IMR-90 (cell line): ENCODE measurements around the gene MAP3K3. TPM values are rescaled to one million over a fixed set of nuclear protein-coding genes. Genes with fewer than 3 reads are reported as not detected.

ENCODE experiments used
- ATAC-seq: fragments of 200-7000 bp; cut with Tn5 transposase; 2 replicates; pipeline ENCODE4 v1.9.1; 2020; ENCODE audit warnings: low read depth, mild to moderate bottlenecking, moderate library complexity
- BruUV-seq: library from RNA; stranded (reverse); fragments of 400-500 nt; replicated peaks from 2 replicates; lab custom pipeline; 2021; lab: Mats Ljungman, UMichigan
- CTCF ChIA-PET: fragments of 300-600 bp; formaldehyde crosslinking; extraction: SDS; loops from one replicate; lab custom pipeline; 2021; ENCODE audit warnings: antibody characterized with exemption; lab: Yijun Ruan, JAX
- POLR2A ChIA-PET: fragments of 300-600 bp; sonication (Branson Sonifier 250); formaldehyde crosslinking; loops from one replicate; lab custom pipeline; 2022; ENCODE audit warnings: antibody characterized with exemption; ENCODE audit not compliant: unreplicated experiment; lab: Charles Lee
- DNase-seq: peaks from one replicate; pipeline ENCODE4 v3.0.0; 2013
- H2AFZ ChIP-seq: replicated peaks from 2 replicates; pipeline ENCODE3; 2013; ENCODE audit warnings: low read length, mild to moderate bottlenecking; ENCODE audit not compliant: poor library complexity
- H2AK5ac ChIP-seq: 2 replicates; pipeline ENCODE4 v1.6.1; 2013; ENCODE audit warnings: low read depth, low read length, inconsistent platforms
- H2AK9ac ChIP-seq: replicated peaks from 2 replicates; pipeline ENCODE3; 2013; ENCODE audit warnings: mild to moderate bottlenecking, low read depth, low read length, moderate library complexity; ENCODE audit not compliant: poor library complexity
- H2BK120ac ChIP-seq: 2 replicates; pipeline ENCODE4 v1.6.1; 2013; ENCODE audit warnings: low read depth, low read length, inconsistent platforms
- H2BK15ac ChIP-seq: 3 replicates; pipeline ENCODE4 v1.6.1; 2013; ENCODE audit warnings: low read depth, low read length, inconsistent platforms
- H2BK20ac ChIP-seq: 2 replicates; pipeline ENCODE4 v1.6.1; 2013; ENCODE audit warnings: low read depth, mild to moderate bottlenecking, inconsistent platforms, low read length, moderate library complexity
- H2BK5ac ChIP-seq: 2 replicates; pipeline ENCODE4 v1.6.1; 2013; ENCODE audit warnings: mild to moderate bottlenecking, low read depth, low read length, inconsistent platforms; ENCODE audit not compliant: poor library complexity, severe bottlenecking
- H3K14ac ChIP-seq: replicated peaks from 2 replicates; pipeline ENCODE4 v1.6.1; 2013; ENCODE audit warnings: low read depth, low read length, inconsistent platforms
- H3K18ac ChIP-seq: 2 replicates; pipeline ENCODE4 v1.6.1; 2013; ENCODE audit warnings: low read depth, low read length, control low read depth
- H3K23ac ChIP-seq: 2 replicates; pipeline ENCODE4 v1.6.1; 2013; ENCODE audit warnings: low read depth, low read length, inconsistent platforms
- H3K27ac ChIP-seq: 2 replicates; pipeline ENCODE4 v1.5.1; 2013; ENCODE audit warnings: mild to moderate bottlenecking, control low read depth, low read length; ENCODE audit not compliant: insufficient read depth
- H3K27me3 ChIP-seq: 2 replicates; pipeline ENCODE4 v1.6.1; 2013; ENCODE audit warnings: low read length; ENCODE audit not compliant: control insufficient read depth, insufficient read depth
- H3K36me3 ChIP-seq: 2 replicates; pipeline ENCODE4 v1.6.1; 2013; ENCODE audit warnings: low read length, mixed read lengths; ENCODE audit not compliant: control insufficient read depth, insufficient read depth
- H3K4ac ChIP-seq: 2 replicates; pipeline ENCODE4 v1.6.1; 2013; ENCODE audit warnings: low read depth, low read length, inconsistent platforms
- H3K4me1 ChIP-seq: 2 replicates; pipeline ENCODE4 v1.6.1; 2013; ENCODE audit warnings: low read length, mixed read lengths; ENCODE audit not compliant: control insufficient read depth, insufficient read depth
- H3K4me2 ChIP-seq: 2 replicates; pipeline ENCODE4 v1.6.1; 2013; ENCODE audit warnings: low read depth, mild to moderate bottlenecking, control low read depth, low read length, moderate library complexity
- H3K4me3 ChIP-seq: 2 replicates; pipeline ENCODE4 v1.5.1; 2013; ENCODE audit warnings: low read depth, mild to moderate bottlenecking, control low read depth, low read length, moderate library complexity; ENCODE audit not compliant: insufficient read depth
- H3K56ac ChIP-seq: 2 replicates; pipeline ENCODE4 v1.6.1; 2013; ENCODE audit warnings: low read length, inconsistent platforms; ENCODE audit not compliant: insufficient read depth; ENCODE audit errors: extremely low read depth
- H3K79me1 ChIP-seq, 2 experiments: 2 replicates each; pipeline ENCODE4 v1.6.1; 2013; ENCODE audit warnings: low read length in 2 of 2, inconsistent platforms in 1 of 2, low read depth in 1 of 2
- H3K9ac ChIP-seq: 2 replicates; pipeline ENCODE4 v1.6.1; 2013; ENCODE audit warnings: low read depth, low read length, control low read depth
- H3K9me1 ChIP-seq: 2 replicates; pipeline ENCODE4 v1.6.1; 2013; ENCODE audit warnings: low read length, inconsistent platforms; ENCODE audit not compliant: insufficient read depth
- H3K9me3 ChIP-seq: 2 replicates; pipeline ENCODE4 v1.6.1; 2013; ENCODE audit warnings: low read length; ENCODE audit not compliant: control insufficient read depth, insufficient read depth
- H4K20me1 ChIP-seq: 2 replicates; pipeline ENCODE4 v1.6.1; 2013; ENCODE audit warnings: low read length, inconsistent platforms; ENCODE audit not compliant: insufficient read depth
- H4K5ac ChIP-seq: 2 replicates; pipeline ENCODE4 v1.6.1; 2013; ENCODE audit warnings: mild to moderate bottlenecking, low read depth, low read length, control low read depth
- H4K8ac ChIP-seq, 2 experiments: 2 replicates each; pipeline ENCODE4 v1.6.1; 2013; ENCODE audit warnings: low read depth in 2 of 2, low read length in 2 of 2, control low read depth in 1 of 2, inconsistent platforms in 1 of 2
- H4K91ac ChIP-seq: 2 replicates; pipeline ENCODE4 v1.6.1; 2013; ENCODE audit warnings: low read depth, low read length, inconsistent platforms; ENCODE audit not compliant: insufficient read depth
- BHLHE40 ChIP-seq: fragments of 150-350 bp; IDR thresholded peaks from 2 replicates; pipeline ENCODE4 v1.6.1; 2016; ENCODE audit warnings: mild to moderate bottlenecking, low read depth, low read length
- CEBPB ChIP-seq: IDR thresholded peaks from 2 replicates; pipeline ENCODE4 v1.6.1; 2012; ENCODE audit warnings: low read depth, low read length, improper control_type of control experiment
- CHD1 ChIP-seq: IDR thresholded peaks from 2 replicates; pipeline ENCODE4 v1.6.1; 2012; ENCODE audit warnings: low read depth, low read length, improper control_type of control experiment
- CTCF ChIP-seq: conservative IDR thresholded peaks from 2 replicates; pipeline ENCODE4 v1.5.1; 2012; ENCODE audit warnings: mild to moderate bottlenecking, low read depth, low read length, improper control_type of control experiment
- FOS ChIP-seq: fragments of 150-350 bp; IDR thresholded peaks from 2 replicates; pipeline ENCODE4 v1.6.1; 2016; ENCODE audit warnings: low read depth, low read length
- MAFK ChIP-seq: IDR thresholded peaks from 2 replicates; pipeline ENCODE4 v1.6.1; 2012; ENCODE audit warnings: low read depth, low read length, improper control_type of control experiment
- MXI1 ChIP-seq: IDR thresholded peaks from 2 replicates; pipeline ENCODE4 v1.6.1; 2012; ENCODE audit warnings: low read depth, mild to moderate bottlenecking, low read length, moderate library complexity, borderline replicate concordance
- NFE2L2 ChIP-seq: fragments of 150-350 bp; IDR thresholded peaks from 2 replicates; pipeline ENCODE4 v1.6.1; 2016; ENCODE audit warnings: low read depth, mild to moderate bottlenecking, low read length
- POLR2A ChIP-seq: IDR thresholded peaks from 2 replicates; pipeline ENCODE4 v1.6.1; 2012; ENCODE audit warnings: mild to moderate bottlenecking, low read depth, low read length
- RAD21 ChIP-seq: IDR thresholded peaks from 2 replicates; pipeline ENCODE4 v1.6.1; 2012; ENCODE audit warnings: low read length, improper control_type of control experiment
- RCOR1 ChIP-seq: IDR thresholded peaks from 2 replicates; pipeline ENCODE4 v1.6.1; 2012; ENCODE audit warnings: mild to moderate bottlenecking, low read length, improper control_type of control experiment; ENCODE audit not compliant: insufficient replicate concordance
- RFX5 ChIP-seq: IDR thresholded peaks from 2 replicates; pipeline ENCODE4 v1.8.0; 2012; ENCODE audit warnings: low read depth, mild to moderate bottlenecking, low read length, moderate library complexity
- SMC3 ChIP-seq: fragments of 150-350 bp; IDR thresholded peaks from 2 replicates; pipeline ENCODE4 v1.6.1; 2016; ENCODE audit warnings: low read depth, mild to moderate bottlenecking, antibody characterized with exemption, low read length, moderate library complexity
- USF2 ChIP-seq: fragments of 150-350 bp; IDR thresholded peaks from 2 replicates; pipeline ENCODE4 v1.6.1; 2017; ENCODE audit warnings: mild to moderate bottlenecking, antibody characterized with exemption, low read length, low read depth
- WGBS, 2 experiments: methylation state at CpG; one replicate each; pipeline versions ENCODE4 v1.1.5 to v1.1.7; 2013; ENCODE audit warnings: missing lambda C conversion rate in 2 of 2; ENCODE audit not compliant: insufficient read length in 1 of 2; ENCODE audit errors: extremely low coverage in 2 of 2; 5-methylcytosine and 5-hydroxymethylcytosine counted together
- dilution Hi-C: fragments of 300-500 bp; cut with HindIII; formaldehyde crosslinking; loops from one replicate; pipeline ENCODE4 v1.14.3; 2018; ENCODE audit warnings: low sequenced_read_pairs; ENCODE audit not compliant: unreplicated experiment
- in situ Hi-C: fragments of 300-500 bp; cut with MboI; formaldehyde crosslinking; loops from 3 replicates; pipeline ENCODE4 v1.14.3; 2019; ENCODE audit warnings: low sequenced_read_pairs, inconsistent platforms, mixed read lengths
- intact Hi-C: fragments of 100-400 bp; cut with micrococcal nuclease; formaldehyde crosslinking; loops from 2 replicates; pipeline ENCODE4 v1.10.0; 2022
- polyA plus RNA-seq, 3 experiments: library from polyadenylated mRNA; depleted of rRNA; stranded (reverse); fragments of >200 nt; gene quantifications; 2 replicates each; pipeline ENCODE4 v1.2.3, GENCODE V29; 2012; ENCODE audit warnings: low replicate concordance in 1 of 3
- total RNA-seq: library from RNA; depleted of rRNA; stranded (reverse); fragments of >200 nt; gene quantifications from 2 replicates; pipeline ENCODE4 v1.2.3, GENCODE V29; 2012

The MAP3K3 gene
- total and polyA plus RNA-seq, 2 of the 4 experiments (the other 2 are of a cell fraction) = 19.1 to 25.6 TPM

- POLR2A ChIA-PET = no interaction called here
- Histone ChIP-seq H3K4me2 (no peak overlapping the region), H4K20me1 (peaks cover 13% of the 10 kb centered on the region), H3K4me3 (no peak overlapping the region), H2AFZ (no peak overlapping the region), H2BK20ac (no peak overlapping the region), H3K4me1 (peaks cover 6% of the 10 kb centered on the region; the same call in 1 of the 2 replicates), H3K36me3 (no peaks in the 10 kb centered on the region), H3K9me1 (0 out of 2 replicates have a peak, but pooled peaks cover 3% of the 10 kb centered on the region), H2AK9ac (no peak overlapping the region), H4K8ac (no peak overlapping the region), H3K18ac (no peak overlapping the region), H3K79me1 (peaks cover 11 to 54% of the 10 kb centered on the region in 2 experiments; a peak in 3 of 4 replicates), H3K27me3 (no peaks in the 10 kb centered on the region), H3K4ac (no peak overlapping the region), H3K27ac (no peak overlapping the region), H2BK15ac (no peak overlapping the region), H3K23ac (no peak overlapping the region), H3K14ac (no peak overlapping the region), H3K9me3 (no peaks in the 10 kb centered on the region), H2BK5ac (no peak overlapping the region), H4K91ac (no peak overlapping the region), H2BK120ac (no peak overlapping the region), H2AK5ac (no peak overlapping the region), H3K56ac (no peak overlapping the region), H3K9ac (no peak overlapping the region), H4K5ac (no peak overlapping the region)
- dilution Hi-C loops = no loop called here
- intact Hi-C loops = no loop called here
- ATAC-seq = no peak
- WGBS, 2 experiments = no CpG with 5 or more reads among the region's 1 CpG
- no peak for DNase-seq
- TF ChIP-seq CHD1 = no peak
- TF ChIP-seq MAFK = no peak
- no peak for TF ChIP-seq CEBPB
- no peak for TF ChIP-seq USF2
- TF ChIP-seq POLR2A = no peak
- no peak for TF ChIP-seq RFX5
- TF ChIP-seq FOS = no peak
- TF ChIP-seq BHLHE40 = no peak
- no peak for TF ChIP-seq MXI1
- no peak for TF ChIP-seq NFE2L2
- no peak for TF ChIP-seq CTCF
- TF ChIP-seq RAD21 = no peak
- no peak for TF ChIP-seq SMC3
- TF ChIP-seq RCOR1 = no peak
- in situ Hi-C loops = no loop called here
- no TSS peak for BruUV-seq
- CTCF ChIA-PET = interaction anchor here (0.6 to 1.1 kb wide), 3 partner anchors 13 to 257 kb away, joined by 3 read pairs; no protein-coding TSS in a partner anchor
These were observed 2.3 kb downstream of the MAP3K3 start for GRCh38 chr17:63624531-63624880.
